Astrocyte of the spinal cord (primary cell): ENCODE results near the gene UBA1.

Experiments used
- DNase-seq: peaks from one replicate; pipeline ENCODE4 v3.0.0; 2011; ENCODE audit warnings: low read depth, low spot score
- H3K4me3 ChIP-seq: 2 replicates; pipeline ENCODE4 v1.5.1; 2011; ENCODE audit warnings: low read depth, mild to moderate bottlenecking, low read length, moderate library complexity
- CTCF ChIP-seq: IDR thresholded peaks from 2 replicates; pipeline ENCODE4 v1.5.1; 2012; ENCODE audit warnings: low read depth, mild to moderate bottlenecking, low read length, inconsistent platforms
- in situ Hi-C: cut with HindIII; loops from 2 replicates; pipeline ENCODE4 v1.10.0; 2017; ENCODE audit warnings: low sequenced_read_pairs

Gene UBA1

GRCh38 chrX:47193475-47194193 is at the start of gene UBA1:
UBA1 (plus strand) TSS chrX:47193829; CDS start chrX:47198803, 4,974 bp downstream.
- peak; percentile 98 for DNase-seq
- in situ Hi-C loops = no loop called here
- H3K4me3 ChIP-seq = peak within 1 kb of the TSS; percentile 98
- TF ChIP-seq CTCF = peak; percentile 71

GRCh38 chrX:47143894-47144625 is 49.6 kb upstream of the UBA1 start:
- H3K4me3 ChIP-seq = peak overlapping the region; percentile 78
- in situ Hi-C loops = no loop called here
- peak; percentile 3 for DNase-seq
- TF ChIP-seq CTCF = no peak

- in situ Hi-C loops = no loop called here
- peak within 1 kb of the TSS; percentile 78 for H3K4me3 ChIP-seq
- TF ChIP-seq CTCF = peak; percentile 61
- peak; percentile 96 for DNase-seq
Observed at GRCh38 chrX:47144626-47145394, 48.8 kb upstream of the UBA1 start, which contains the start of the genes NDUFB11 and RBM10. NDUFB11 (minus strand) TSS chrX:47144702; CDS start chrX:47144679, 23 bp downstream. RBM10 (plus strand) TSS chrX:47145221; CDS start chrX:47147482, 2,261 bp downstream.

- in situ Hi-C loops = no loop called here
- no peak for DNase-seq
- TF ChIP-seq CTCF = no peak
- peak overlapping the region; percentile 78 for H3K4me3 ChIP-seq
Observed at GRCh38 chrX:47145395-47146120, 48.1 kb upstream of the UBA1 start.

GRCh38 chrX:47146121-47146935 is 47.3 kb upstream of the UBA1 start:
- peak overlapping the region; percentile 78 for H3K4me3 ChIP-seq
- in situ Hi-C loops = no loop called here
- no peak for DNase-seq
- no peak for TF ChIP-seq CTCF
